NCI-H1092 (cell line): ENCODE measurements around the gene IL4R.

Source experiments
- DNase-seq: peaks from one replicate; lab custom pipeline; 2025; lab: John Stamatoyannopoulos, UW

The IL4R gene

DNA sequence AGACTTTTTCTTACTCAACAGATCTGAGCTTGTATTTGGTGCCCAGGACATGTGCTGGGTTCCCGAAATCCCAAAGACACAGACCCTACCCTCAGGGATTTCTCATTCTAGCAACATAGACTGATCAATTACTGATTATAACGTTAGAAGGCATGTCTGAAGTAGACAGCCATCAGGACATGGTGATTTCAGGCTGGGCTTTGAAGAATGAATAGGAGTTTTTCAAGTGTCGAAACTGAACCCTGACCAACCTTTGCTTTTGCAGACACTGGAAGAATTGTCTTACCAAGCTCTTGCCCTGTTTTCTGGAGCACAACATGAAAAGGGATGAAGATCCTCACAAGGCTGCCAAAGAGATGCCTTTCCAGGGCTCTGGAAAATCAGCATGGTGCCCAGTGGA lies 48.2 kb downstream of the IL4R start:
- no peak for DNase-seq

- DNase-seq, result no peak
These were observed 48.9 kb downstream of the IL4R start for GRCh38 chr16:27362570-27363245.

DNA sequence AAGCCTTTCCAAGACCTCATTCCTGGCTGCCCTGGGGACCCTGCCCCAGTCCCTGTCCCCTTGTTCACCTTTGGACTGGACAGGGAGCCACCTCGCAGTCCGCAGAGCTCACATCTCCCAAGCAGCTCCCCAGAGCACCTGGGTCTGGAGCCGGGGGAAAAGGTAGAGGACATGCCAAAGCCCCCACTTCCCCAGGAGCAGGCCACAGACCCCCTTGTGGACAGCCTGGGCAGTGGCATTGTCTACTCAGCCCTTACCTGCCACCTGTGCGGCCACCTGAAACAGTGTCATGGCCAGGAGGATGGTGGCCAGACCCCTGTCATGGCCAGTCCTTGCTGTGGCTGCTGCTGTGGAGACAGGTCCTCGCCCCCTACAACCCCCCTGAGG lies 49.5 kb downstream of the IL4R start:
- DNase-seq, result no peak

GRCh38 chr16:27363797-27364196 lies 50.0 kb downstream of the IL4R start:
- DNase-seq, result no peak

- DNase-seq, result no peak
These were observed 50.8 kb downstream of the IL4R start for GRCh38 chr16:27364493-27365141.

DNA sequence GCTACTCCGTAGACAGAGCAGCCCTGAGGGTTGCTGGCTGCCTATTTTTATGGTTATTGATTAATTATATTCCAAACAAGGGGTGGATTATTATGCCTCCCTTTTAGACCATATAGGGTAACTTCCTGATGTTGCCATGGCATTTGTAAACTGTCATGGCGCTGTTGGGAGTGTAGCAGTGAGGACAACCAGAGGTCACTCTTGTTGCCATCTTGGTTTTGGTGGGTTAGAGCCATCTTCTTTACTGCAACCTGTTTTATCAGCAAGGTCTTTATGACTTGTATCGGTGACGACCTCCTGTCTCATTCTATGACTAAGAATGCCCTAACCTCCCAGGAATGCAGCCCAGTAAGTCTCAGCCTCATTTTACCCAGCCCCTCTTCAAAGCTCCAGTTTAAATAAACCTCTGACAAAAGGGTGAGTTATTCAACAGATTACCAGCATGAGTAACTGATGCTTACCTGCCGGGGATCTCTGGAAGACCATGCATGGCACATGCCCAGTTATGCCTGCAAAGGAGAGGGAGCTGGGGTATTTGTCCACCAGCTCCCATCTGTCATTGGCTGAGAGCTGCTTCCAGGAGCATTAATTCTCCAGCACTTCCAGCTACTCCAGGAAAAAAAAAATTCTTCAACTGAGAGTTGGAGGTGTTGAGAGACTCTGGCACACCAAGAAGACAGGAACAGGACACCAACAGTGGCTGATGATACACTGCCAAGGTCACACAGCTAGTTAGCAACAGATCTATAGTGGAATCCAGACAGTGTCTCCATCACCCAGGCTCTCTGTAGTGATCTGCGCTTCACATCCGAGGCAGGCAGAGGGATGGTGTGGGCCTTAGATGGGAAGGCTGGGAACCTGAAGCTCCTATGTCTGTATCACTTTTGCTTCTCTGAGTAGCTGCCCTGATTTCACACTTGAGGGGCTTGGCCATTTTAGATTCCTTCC lies 51.6 kb downstream of the IL4R start:
- DNase-seq, result no peak

DNA sequence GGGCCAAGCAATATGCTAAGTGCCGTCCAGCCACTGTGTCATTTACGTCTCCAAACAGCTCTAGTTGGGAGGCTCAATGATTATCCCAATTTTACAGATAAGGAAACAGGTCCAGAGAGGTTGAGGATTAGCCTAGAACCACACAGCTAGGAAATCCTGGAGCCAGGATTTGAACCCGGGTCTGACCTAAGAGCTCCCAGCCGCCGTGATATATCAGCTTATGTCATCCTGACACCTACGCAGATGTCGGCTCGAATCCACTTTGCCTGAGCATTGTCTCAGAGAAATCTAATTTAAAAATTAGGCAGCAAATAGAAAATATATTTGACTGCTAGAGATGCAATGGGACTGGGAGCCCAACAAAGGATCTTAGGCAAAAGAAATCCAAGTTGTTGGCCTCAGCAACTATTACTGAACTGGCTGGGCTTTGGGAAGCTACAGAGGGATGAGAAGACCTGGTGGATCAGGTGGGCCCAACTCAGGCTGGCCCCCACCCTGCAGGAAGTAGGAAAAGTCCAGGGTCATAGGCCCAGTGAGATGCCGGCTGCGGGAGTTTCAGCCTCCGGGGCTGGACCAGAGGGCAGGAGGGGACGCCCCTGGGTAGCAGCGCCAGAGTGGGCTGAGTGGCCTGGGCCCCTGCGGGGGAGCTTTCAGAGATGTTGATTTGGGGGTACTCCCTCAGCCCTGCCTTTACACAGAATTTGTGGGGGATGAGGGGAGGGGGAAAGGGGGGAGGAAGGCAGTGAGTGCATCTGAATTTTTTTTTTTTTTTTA lies 53.1 kb downstream of the IL4R start:
- no peak for DNase-seq

DNA sequence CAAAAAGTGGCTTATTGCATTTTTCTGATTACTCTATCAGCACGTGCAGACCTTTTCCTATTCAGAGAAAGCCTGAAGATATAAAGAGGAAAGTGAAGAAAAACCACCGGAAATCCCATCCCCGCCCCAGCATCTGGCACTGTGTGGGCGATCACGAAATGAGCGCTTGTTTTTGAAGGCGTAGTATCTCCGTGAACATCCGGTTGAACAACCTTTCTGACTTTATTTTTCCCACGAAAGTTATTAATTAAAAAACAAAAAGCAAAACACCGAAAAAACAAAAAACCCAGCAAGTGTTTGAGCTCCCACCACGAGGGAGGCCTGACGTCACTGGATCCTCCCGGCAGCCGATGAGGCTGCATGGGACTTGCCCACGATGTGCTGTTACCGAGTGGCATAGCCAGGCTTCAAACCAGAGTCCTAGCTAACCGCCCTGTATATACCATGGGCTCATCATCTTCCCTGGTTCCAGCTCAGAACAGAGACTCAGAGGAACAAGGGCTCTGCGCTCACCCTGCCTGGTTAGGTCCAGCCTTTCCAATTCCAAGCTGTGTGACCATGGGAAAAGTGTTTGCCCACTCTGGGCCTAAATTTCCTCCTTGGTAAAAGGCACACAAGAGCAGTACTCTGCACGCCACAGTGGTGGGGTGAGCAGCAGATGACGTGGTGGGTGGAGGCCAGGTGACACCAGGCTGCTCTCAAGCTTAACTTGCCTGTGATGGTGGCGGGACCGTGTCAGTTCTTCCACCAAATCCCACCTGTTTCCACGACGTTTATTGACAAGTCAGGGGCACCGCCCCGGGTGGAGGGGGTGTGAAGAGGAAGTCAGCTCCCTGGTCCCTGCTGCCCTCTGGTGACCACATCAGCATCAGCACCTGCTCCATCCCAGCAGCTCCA lies 53.9 kb downstream of the IL4R start:
- DNase-seq, result peak; percentile 17

DNA sequence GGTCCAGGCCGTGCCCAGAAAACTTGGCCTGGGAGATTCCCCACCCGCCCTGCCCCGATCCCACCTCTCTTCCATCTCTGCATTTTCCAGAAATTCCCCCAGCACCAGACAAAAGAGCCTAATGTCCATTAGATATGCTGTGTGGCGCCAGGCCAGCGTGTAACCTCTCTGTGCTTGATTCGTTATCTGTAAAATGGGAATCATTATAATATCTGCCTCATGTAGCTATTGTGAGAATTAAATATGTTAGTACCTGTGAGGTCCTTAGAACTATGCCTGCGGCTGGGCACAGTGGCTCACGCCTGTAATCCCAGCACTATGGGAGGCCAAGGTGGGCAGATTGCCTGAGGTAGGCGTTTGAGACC lies 54.6 kb downstream of the IL4R start:
- DNase-seq, result no peak

DNA sequence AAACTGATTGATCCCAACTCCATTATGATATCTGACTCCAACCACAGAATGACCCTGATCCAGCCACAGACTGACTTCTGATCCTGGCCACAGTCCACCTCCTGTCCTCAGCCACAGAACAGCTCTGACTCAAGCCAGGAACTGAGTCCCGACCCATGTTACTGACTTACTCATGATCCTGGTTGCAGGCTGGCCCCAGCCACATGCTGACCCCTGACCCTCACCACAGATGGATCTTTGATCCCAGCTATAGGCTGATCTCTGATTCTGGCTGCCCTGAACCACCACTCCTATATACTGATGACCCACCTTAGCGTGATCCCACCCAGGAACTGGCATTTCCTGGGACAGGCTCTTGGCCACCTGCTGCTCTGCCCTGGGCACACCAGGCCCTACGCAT lies 56.0 kb downstream of the IL4R start:
- DNase-seq, result no peak

- DNase-seq, result no peak
These were observed 56.5 kb downstream of the IL4R start for GRCh38 chr16:27370318-27370717.

- DNase-seq, result no peak
These were observed 59.5 kb downstream of the IL4R start for GRCh38 chr16:27373312-27373711.

- DNase-seq, result no peak
These were observed 60.5 kb downstream of the IL4R start for GRCh38 chr16:27374221-27374803.

DNA sequence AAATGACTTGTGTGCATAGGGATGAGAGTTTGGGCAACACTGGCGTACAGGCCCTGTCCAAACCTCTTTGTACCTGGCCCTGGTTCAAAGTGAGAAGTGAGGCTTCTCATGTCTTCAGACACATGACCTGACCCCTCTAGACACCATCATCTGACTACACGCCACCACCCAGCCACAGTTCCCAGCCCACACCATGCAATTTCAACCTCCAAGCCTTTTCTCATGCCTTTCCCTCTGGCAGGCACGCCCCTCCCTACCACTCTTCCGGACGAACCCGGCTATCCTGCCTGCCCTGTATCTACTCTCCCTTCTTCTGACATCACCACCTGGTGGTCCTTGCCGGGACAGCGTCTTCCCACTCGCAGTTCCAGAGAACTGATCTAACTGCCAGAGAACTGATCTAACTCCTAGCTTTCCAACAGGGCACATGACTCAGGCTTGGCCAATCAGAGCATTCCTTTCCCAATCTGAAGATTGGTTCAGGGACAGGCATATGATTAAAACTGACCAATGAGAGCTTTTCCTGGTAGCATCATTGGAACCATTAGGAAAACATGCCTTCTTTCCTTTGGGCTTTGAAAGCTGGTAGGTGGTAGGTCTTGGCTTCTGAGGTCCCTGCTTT lies 61.1 kb downstream of the IL4R start:
- DNase-seq, result peak; percentile 44

DNA sequence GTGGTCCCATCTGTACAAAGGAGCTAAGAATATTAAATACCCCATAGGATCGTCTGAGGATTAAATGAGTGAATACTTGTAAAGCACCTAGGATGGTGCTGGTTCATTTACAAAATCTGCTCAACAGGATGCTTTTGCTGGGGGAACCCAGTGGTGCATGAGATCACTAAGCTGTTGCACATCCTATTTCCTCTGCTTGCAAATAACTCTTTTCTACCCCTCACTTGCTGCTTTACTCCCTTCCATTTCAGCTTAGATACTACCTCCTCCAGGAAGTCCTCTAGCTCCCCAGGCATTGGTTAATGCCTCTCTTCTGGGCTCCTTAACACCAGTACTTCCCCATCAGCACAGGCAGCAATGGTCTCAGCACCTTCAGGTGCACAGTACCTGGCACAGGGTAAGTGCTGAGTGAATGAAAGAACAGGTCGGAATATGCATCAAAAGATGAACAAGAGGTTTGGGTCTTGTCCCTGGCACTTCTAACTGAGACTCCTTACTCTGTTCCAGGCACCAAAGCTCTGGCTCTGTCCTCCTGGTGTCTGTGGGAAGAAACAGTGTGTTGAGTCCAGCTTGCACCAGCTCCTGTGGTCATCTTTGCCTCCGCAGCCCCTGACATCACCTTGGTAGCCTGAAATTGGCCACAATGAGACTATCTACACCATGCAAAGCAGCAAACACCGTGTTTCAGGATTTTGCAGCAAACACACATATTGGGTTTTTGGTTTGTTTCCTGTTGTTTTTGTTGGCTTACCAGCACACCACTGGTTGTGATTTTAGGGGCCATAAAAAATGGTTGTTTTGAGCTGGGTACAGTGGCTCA lies 64.1 kb downstream of the IL4R start:
- DNase-seq, result no peak

GRCh38 chr16:27378871-27379481 lies 65.2 kb downstream of the IL4R start:
- no peak for DNase-seq

DNA sequence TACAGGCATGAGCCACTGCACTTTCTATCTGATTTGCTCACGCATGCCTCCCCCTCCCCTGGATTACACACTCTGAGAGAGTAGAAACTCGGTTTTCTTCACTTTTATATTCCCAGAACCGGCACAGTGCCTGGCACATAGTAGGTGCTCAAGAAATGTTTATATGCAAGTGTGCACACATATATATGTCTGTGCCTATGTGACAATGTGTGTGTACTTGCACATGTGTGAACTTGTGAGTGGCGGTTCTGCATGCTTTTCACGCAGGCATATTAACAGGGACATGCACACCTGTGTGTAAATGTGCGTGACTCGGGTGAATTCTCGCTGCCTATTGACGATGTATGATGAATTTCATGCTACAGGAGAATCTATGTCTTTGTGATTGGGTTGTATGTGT lies 66.1 kb downstream of the IL4R start:
- DNase-seq, result no peak

GRCh38 chr16:27381236-27381635 lies 67.5 kb downstream of the IL4R start:
- DNase-seq, result no peak
